GM12878 (cell line): ENCODE measurements around the gene RARS2. TPM values are rescaled to one million over a fixed set of nuclear protein-coding genes. Genes with fewer than 3 reads are reported as not detected.

Experiments
- ASH2L ChIP-seq: fragments of 300-600, 200-600 bp; sonication (generic); IDR thresholded peaks from 2 replicates; pipeline ENCODE4 v1.6.1; 2017; ENCODE audit warnings: low read depth, mild to moderate bottlenecking, borderline replicate concordance
- CBX5 ChIP-seq: sonication (generic); IDR thresholded peaks from 2 replicates; pipeline ENCODE4 v1.6.1; 2016; ENCODE audit warnings: low read depth, moderate library complexity, mild to moderate bottlenecking, inconsistent platforms
- ESRRA ChIP-seq: IDR thresholded peaks from 2 replicates; pipeline ENCODE4 v1.6.1; 2012; ENCODE audit warnings: mild to moderate bottlenecking, low read length, improper control_type of control experiment
- HDAC6 ChIP-seq: fragments of 200-600 bp; sonication (generic); IDR thresholded peaks from one replicate; pipeline ENCODE4 v1.8.0; 2017; ENCODE audit warnings: antibody characterized with exemption; ENCODE audit not compliant: unreplicated experiment
- IRF4 ChIP-seq: IDR thresholded peaks from 2 replicates; pipeline ENCODE4 v1.6.1; 2011; ENCODE audit warnings: low read depth, low read length
- NFYB ChIP-seq: IDR thresholded peaks from 2 replicates; pipeline ENCODE4 v1.6.1; 2011; ENCODE audit warnings: low read depth, mild to moderate bottlenecking, low read length, improper control_type of control experiment, moderate library complexity; ENCODE audit not compliant: insufficient read depth
- POLR2A ChIP-seq: IDR thresholded peaks from 2 replicates; pipeline ENCODE4 v1.6.1; 2011; ENCODE audit warnings: low read depth, mild to moderate bottlenecking, low read length
- SREBF1 ChIP-seq: IDR thresholded peaks from 2 replicates; pipeline ENCODE4 v1.6.1; 2012; ENCODE audit warnings: mild to moderate bottlenecking, low read length
- polyA plus RNA-seq, 11 experiments: library from polyadenylated mRNA; depleted of rRNA in 4 of 11; unstranded in 6 of 11; stranded (reverse) in 5 of 11; fragments of >200 nt; fragmentation: Nextera tagmentation in 4 of 11; fragmentation: Illumina TruSeq in 1 of 11; extraction: Ambion mirVana in 4 of 11; extraction: Trizol in 1 of 11; gene quantifications; 1 replicate in 1 of 11; 2 replicates in 10 of 11; pipeline versions ENCODE4 v1.2.1 to v1.2.3, GENCODE V29; 2011 to 2016; ENCODE audit warnings: inconsistent platforms in 2 of 11, missing spikeins in 2 of 11, low read depth in 1 of 11
- total RNA-seq, 4 experiments: library from RNA; depleted of rRNA in 3 of 4; stranded (reverse); fragments of >200 nt in 3 of 4; fragmentation: Illumina TruSeq in 1 of 4; extraction: Trizol in 1 of 4; gene quantifications; 2 replicates each; pipeline versions ENCODE4 v1.2.1 to v1.2.3, GENCODE V29; 2013 to 2021
- TF ChIP-seq, protein P1 (sequence below): fragments of 450-650 bp; formaldehyde crosslinking; IDR thresholded peaks from 2 replicates; pipeline ENCODE4 v1.5.0; 2022; ENCODE audit warnings: mild to moderate bottlenecking, missing genetic modification characterization
- TF ChIP-seq, protein P2 (sequence below): fragments of 450-650 bp; IDR thresholded peaks from 2 replicates; pipeline ENCODE4 v1.6.1; 2016; ENCODE audit warnings: mild to moderate bottlenecking
- TF ChIP-seq, protein P3 (sequence below): IDR thresholded peaks from 2 replicates; pipeline ENCODE4 v1.6.1; 2011; ENCODE audit warnings: low read depth, mild to moderate bottlenecking, low read length, moderate library complexity, borderline replicate concordance; ENCODE audit errors: extremely low read depth
- TF ChIP-seq, protein P4 (sequence below): fragments of 450-650 bp; formaldehyde crosslinking; IDR thresholded peaks from 2 replicates; pipeline ENCODE4 v1.4.0; 2022; ENCODE audit warnings: mild to moderate bottlenecking, moderate library complexity
- TF ChIP-seq, protein P5 (sequence below), 3 experiments: IDR thresholded peaks in 2 of 3; conservative IDR thresholded peaks in 1 of 3; 2 replicates each; pipeline ENCODE4 v1.5.1; 2011; ENCODE audit warnings: low read depth in 3 of 3, low read length in 3 of 3, mild to moderate bottlenecking in 3 of 3, control low read depth in 2 of 3, moderate library complexity in 2 of 3, inconsistent platforms in 1 of 3, mixed read lengths in 1 of 3; ENCODE audit not compliant: control insufficient read depth in 2 of 3, insufficient read depth in 1 of 3; ENCODE audit errors: extremely low read depth in 1 of 3

The RARS2 gene
- total and polyA plus RNA-seq, 10 of the 15 experiments (the other 5 are each of a cell fraction or from before 2014, with no cell fraction given): 18.3 to 54.2 (median 36.8) TPM

DNA sequence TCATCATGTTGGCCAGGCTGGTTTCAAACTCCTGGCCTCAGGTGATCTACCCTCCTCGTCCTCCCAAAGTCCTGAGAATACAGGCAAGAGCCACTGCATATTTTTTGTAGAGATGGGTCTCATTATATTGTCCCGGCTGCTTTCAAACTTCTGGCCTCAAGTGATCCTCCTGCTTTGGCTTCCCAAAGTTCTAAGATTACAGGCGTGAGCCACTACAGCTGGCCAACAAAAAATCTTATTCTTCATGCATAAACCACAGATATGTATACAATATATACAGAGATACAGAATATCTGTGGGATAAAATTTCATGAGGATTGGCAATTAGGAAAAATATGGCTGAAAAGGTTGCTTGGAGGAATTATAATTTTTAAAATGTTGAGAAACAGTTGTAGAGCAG lies 67.1 kb downstream of the RARS2 start (continued):
- no peak for TF ChIP-seq SREBF1
- TF ChIP-seq ESRRA: no peak
- TF ChIP-seq, protein P1, sequence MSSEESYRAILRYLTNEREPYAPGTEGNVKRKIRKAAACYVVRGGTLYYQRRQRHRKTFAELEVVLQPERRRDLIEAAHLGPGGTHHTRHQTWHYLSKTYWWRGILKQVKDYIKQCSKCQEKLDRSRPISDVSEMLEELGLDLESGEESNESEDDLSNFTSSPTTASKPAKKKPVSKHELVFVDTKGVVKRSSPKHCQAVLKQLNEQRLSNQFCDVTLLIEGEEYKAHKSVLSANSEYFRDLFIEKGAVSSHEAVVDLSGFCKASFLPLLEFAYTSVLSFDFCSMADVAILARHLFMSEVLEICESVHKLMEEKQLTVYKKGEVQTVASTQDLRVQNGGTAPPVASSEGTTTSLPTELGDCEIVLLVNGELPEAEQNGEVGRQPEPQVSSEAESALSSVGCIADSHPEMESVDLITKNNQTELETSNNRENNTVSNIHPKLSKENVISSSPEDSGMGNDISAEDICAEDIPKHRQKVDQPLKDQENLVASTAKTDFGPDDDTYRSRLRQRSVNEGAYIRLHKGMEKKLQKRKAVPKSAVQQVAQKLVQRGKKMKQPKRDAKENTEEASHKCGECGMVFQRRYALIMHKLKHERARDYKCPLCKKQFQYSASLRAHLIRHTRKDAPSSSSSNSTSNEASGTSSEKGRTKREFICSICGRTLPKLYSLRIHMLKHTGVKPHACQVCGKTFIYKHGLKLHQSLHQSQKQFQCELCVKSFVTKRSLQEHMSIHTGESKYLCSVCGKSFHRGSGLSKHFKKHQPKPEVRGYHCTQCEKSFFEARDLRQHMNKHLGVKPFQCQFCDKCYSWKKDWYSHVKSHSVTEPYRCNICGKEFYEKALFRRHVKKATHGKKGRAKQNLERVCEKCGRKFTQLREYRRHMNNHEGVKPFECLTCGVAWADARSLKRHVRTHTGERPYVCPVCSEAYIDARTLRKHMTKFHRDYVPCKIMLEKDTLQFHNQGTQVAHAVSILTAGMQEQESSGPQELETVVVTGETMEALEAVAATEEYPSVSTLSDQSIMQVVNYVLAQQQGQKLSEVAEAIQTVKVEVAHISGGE (CRISPR knock-in tag): no peak
- TF ChIP-seq, protein P2, sequence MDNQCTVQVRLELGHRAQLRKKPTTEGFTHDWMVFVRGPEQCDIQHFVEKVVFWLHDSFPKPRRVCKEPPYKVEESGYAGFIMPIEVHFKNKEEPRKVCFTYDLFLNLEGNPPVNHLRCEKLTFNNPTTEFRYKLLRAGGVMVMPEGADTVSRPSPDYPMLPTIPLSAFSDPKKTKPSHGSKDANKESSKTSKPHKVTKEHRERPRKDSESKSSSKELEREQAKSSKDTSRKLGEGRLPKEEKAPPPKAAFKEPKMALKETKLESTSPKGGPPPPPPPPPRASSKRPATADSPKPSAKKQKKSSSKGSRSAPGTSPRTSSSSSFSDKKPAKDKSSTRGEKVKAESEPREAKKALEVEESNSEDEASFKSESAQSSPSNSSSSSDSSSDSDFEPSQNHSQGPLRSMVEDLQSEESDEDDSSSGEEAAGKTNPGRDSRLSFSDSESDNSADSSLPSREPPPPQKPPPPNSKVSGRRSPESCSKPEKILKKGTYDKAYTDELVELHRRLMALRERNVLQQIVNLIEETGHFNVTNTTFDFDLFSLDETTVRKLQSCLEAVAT: no peak
- no peak for TF ChIP-seq CBX5
- TF ChIP-seq ASH2L: no peak
- TF ChIP-seq, protein P3, sequence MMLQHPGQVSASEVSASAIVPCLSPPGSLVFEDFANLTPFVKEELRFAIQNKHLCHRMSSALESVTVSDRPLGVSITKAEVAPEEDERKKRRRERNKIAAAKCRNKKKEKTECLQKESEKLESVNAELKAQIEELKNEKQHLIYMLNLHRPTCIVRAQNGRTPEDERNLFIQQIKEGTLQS: no peak
- TF ChIP-seq IRF4: no peak
- TF ChIP-seq, protein P4, sequence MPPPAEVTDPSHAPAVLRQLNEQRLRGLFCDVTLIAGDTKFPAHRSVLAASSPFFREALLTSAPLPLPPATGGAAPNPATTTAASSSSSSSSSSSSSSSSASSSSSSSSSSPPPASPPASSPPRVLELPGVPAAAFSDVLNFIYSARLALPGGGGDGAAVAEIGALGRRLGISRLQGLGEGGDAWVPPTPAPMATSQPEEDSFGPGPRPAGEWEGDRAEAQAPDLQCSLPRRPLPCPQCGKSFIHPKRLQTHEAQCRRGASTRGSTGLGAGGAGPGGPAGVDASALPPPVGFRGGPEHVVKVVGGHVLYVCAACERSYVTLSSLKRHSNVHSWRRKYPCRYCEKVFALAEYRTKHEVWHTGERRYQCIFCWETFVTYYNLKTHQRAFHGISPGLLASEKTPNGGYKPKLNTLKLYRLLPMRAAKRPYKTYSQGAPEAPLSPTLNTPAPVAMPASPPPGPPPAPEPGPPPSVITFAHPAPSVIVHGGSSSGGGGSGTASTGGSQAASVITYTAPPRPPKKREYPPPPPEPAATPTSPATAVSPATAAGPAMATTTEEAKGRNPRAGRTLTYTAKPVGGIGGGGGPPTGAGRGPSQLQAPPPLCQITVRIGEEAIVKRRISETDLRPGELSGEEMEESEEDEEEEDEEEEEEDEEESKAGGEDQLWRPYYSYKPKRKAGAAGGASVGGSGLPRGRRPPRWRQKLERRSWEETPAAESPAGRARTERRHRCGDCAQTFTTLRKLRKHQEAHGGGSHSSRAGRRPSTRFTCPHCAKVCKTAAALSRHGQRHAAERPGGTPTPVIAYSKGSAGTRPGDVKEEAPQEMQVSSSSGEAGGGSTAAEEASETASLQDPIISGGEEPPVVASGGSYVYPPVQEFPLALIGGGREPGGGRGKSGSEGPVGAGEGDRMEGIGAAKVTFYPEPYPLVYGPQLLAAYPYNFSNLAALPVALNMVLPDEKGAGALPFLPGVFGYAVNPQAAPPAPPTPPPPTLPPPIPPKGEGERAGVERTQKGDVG (CRISPR knock-in tag): no peak
- TF ChIP-seq NFYB: no peak
- TF ChIP-seq, protein P5, sequence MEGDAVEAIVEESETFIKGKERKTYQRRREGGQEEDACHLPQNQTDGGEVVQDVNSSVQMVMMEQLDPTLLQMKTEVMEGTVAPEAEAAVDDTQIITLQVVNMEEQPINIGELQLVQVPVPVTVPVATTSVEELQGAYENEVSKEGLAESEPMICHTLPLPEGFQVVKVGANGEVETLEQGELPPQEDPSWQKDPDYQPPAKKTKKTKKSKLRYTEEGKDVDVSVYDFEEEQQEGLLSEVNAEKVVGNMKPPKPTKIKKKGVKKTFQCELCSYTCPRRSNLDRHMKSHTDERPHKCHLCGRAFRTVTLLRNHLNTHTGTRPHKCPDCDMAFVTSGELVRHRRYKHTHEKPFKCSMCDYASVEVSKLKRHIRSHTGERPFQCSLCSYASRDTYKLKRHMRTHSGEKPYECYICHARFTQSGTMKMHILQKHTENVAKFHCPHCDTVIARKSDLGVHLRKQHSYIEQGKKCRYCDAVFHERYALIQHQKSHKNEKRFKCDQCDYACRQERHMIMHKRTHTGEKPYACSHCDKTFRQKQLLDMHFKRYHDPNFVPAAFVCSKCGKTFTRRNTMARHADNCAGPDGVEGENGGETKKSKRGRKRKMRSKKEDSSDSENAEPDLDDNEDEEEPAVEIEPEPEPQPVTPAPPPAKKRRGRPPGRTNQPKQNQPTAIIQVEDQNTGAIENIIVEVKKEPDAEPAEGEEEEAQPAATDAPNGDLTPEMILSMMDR (IDR thresholded peaks at IDR 0.05 in 2 of 3, conservative IDR thresholded peaks at IDR 0.05 in 1 of 3; ENCODE audit: control insufficient read depth in 2 of 3, extremely low read depth in 1 of 3, insufficient read depth in 1 of 3, low read depth in 3 of 3, low read length in 3 of 3): no peak
- TF ChIP-seq HDAC6: no peak
- no peak for TF ChIP-seq POLR2A
